Measurements from ENCODE around the gene TARBP1. TPM values are rescaled to one million over a fixed set of nuclear protein-coding genes. Genes with fewer than 3 reads are reported as not detected.

The TARBP1 gene
- total RNA-seq, 1 experiment from 2014 or later = 47.3 TPM

GRCh38 chr1:234413485-234413884 is 65.5 kb downstream of the TARBP1 start:
- intact Hi-C loops (cut with micrococcal nuclease; ENCODE audit: unreplicated experiment) = no loop called here
- Histone ChIP-seq H4K20me1 (ENCODE audit: insufficient read depth) (0 out of 2 replicates have a peak, but pooled peaks cover 3% of the 10 kb centered on the region), H3K9me2 (ENCODE audit: insufficient read depth) (no peaks in the 10 kb centered on the region; the same call in 1 of the 2 replicates), H3K4me2 (no peak overlapping the region), H3K27ac (no peak overlapping the region), H3K36me3 (ENCODE audit: low read depth) (peaks cover 26% of the 10 kb centered on the region), H2AFZ (no peak overlapping the region), H3K79me2 (ENCODE audit: low read depth) (no peaks in the 10 kb centered on the region), H3K9me3 (ENCODE audit: insufficient read depth, low read depth) (no peaks in the 10 kb centered on the region), H3K4me1 (replicated peaks; ENCODE audit: insufficient read depth) (no peaks in the 10 kb centered on the region), H3F3A (ENCODE audit: insufficient read depth, low read depth) (no peaks in the 10 kb centered on the region; the same call in 1 of the 2 replicates), H3K4me3 (no peak overlapping the region), H3K27me3 (ENCODE audit: insufficient read depth, low read depth) (no peaks in the 10 kb centered on the region)
- no TSS peak for BruUV-seq (replicated peaks)
- no peak for TF ChIP-seq EZH2 (IDR thresholded peaks at IDR 0.05; ENCODE audit: low read depth)
- TF ChIP-seq CTCF (conservative IDR thresholded peaks at IDR 0.05) = no peak
- ChIA-PET CTCF (no interaction called here), POLR2A (ENCODE audit: unreplicated experiment) (no interaction called here)
- DNase-seq = no peak

- ChIA-PET CTCF (no interaction called here), POLR2A (ENCODE audit: unreplicated experiment) (no interaction called here)
- DNase-seq = no peak
- Histone ChIP-seq H3F3A (ENCODE audit: insufficient read depth, low read depth) (peaks cover 3% of the 10 kb centered on the region; the same call in 1 of the 2 replicates), H3K27ac (no peak overlapping the region), H3K9me3 (ENCODE audit: insufficient read depth, low read depth) (no peaks in the 10 kb centered on the region), H3K79me2 (ENCODE audit: low read depth) (no peaks in the 10 kb centered on the region), H3K4me2 (no peak overlapping the region), H4K20me1 (ENCODE audit: insufficient read depth) (0 out of 2 replicates have a peak, but pooled peaks cover 3% of the 10 kb centered on the region), H2AFZ (no peak overlapping the region), H3K9me2 (ENCODE audit: insufficient read depth) (no peaks in the 10 kb centered on the region; the same call in 1 of the 2 replicates), H3K36me3 (ENCODE audit: low read depth) (peaks cover 28% of the 10 kb centered on the region), H3K4me1 (replicated peaks; ENCODE audit: insufficient read depth) (no peaks in the 10 kb centered on the region), H3K27me3 (ENCODE audit: insufficient read depth, low read depth) (no peaks in the 10 kb centered on the region), H3K4me3 (no peak overlapping the region)
- BruUV-seq (replicated peaks) = no TSS peak
- intact Hi-C loops (cut with micrococcal nuclease; ENCODE audit: unreplicated experiment) = no loop called here
- TF ChIP-seq EZH2 (IDR thresholded peaks at IDR 0.05; ENCODE audit: low read depth) (no peak), CTCF (conservative IDR thresholded peaks at IDR 0.05) (no peak)
Observed at GRCh38 chr1:234412830-234413229, 66.1 kb downstream of the TARBP1 start.

- H3F3A ChIP-seq (ENCODE audit: insufficient read depth, low read depth) = peaks cover 5% of the 10 kb centered on the region; the same call in 1 of the 2 replicates
- H3K4me3 ChIP-seq = no peak overlapping the region
- no peaks in the 10 kb centered on the region for H3K4me1 ChIP-seq (replicated peaks; ENCODE audit: insufficient read depth)
- H3K79me2 ChIP-seq (ENCODE audit: low read depth) = no peaks in the 10 kb centered on the region
- ChIA-PET POLR2A (ENCODE audit: unreplicated experiment) (no interaction called here), CTCF (no interaction called here)
- no TSS peak for BruUV-seq (replicated peaks)
- H3K27me3 ChIP-seq (ENCODE audit: insufficient read depth, low read depth) = no peaks in the 10 kb centered on the region
- no peaks in the 10 kb centered on the region for H4K20me1 ChIP-seq (ENCODE audit: insufficient read depth)
- no peaks in the 10 kb centered on the region; the same call in 1 of the 2 replicates for H3K9me2 ChIP-seq (ENCODE audit: insufficient read depth)
- H3K4me2 ChIP-seq = no peak overlapping the region
- H3K36me3 ChIP-seq (ENCODE audit: low read depth) = peaks cover 17% of the 10 kb centered on the region; the same call in 1 of the 2 replicates
- H3K27ac ChIP-seq = no peak overlapping the region
- intact Hi-C loops (cut with micrococcal nuclease; ENCODE audit: unreplicated experiment) = no loop called here
- H2AFZ ChIP-seq = no peak overlapping the region
- no peak for DNase-seq
- no peaks in the 10 kb centered on the region for H3K9me3 ChIP-seq (ENCODE audit: insufficient read depth, low read depth)
- TF ChIP-seq EZH2 (IDR thresholded peaks at IDR 0.05; ENCODE audit: low read depth) (no peak), CTCF (conservative IDR thresholded peaks at IDR 0.05) (peak; percentile 29; the same call in 1 of the 2 replicates)
Observed at GRCh38 chr1:234409328-234409727, 69.7 kb downstream of the TARBP1 start.

Data from PC-9 (cell line).